Dedifferentiated amniotic fluid mesenchymal stem cell (primary cell): ENCODE data around the gene AEN.

Experiments used
- DNase-seq: peaks from one replicate; pipeline ENCODE4 v3.0.0-alpha.2; 2016; ENCODE audit errors: extremely low spot score

AEN gene

DNA sequence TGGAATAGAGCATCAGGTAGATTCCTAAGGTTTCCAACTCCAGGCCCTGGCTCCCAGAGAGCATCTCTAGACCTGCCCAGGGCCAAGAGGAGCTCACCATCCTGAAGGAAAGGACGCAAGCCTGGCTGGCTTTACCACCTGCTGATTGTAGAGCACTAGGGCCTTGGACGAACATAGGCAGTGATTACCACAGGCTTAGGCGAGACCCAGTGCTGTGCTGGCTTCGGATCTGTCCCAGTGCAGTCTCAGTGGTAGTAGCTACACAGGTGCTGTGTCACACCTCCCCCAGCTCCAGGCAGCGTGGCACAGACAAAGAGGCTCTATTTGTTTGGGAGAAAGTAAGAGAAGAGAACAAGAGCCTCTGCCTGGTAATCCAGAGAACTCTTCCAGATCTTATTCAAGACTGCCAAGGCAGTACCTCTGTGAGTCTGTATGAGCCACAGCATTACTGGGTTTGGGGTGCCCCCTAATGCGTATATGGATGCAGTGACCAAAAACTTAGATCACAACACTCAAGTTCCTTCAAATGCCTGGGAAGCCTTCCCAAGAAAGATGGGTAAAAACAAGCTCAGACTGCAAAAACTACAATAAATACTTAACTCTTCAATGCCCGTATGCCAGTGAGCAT is 43.1 kb downstream of the AEN start:
- no peak for DNase-seq

DNA sequence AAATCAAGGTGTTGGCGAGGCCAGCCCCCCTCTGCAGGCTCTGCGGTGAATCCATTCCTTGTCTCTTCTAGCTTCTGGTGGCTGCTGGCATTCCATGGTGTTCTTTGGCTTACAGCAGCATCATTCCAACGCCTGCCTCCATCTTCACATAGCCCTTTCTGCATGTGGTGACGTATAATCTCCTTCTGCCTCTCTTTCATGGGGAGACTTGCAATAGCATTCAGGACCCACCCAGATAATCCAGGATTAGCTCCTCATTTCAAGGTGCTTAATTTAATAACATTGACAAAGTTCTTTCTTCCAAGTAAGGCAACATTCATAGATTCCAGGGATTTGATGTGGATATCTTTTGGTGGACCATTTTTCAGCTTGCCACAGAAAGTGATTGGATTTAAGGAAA is 53.5 kb downstream of the AEN start:
- no peak for DNase-seq

DNA sequence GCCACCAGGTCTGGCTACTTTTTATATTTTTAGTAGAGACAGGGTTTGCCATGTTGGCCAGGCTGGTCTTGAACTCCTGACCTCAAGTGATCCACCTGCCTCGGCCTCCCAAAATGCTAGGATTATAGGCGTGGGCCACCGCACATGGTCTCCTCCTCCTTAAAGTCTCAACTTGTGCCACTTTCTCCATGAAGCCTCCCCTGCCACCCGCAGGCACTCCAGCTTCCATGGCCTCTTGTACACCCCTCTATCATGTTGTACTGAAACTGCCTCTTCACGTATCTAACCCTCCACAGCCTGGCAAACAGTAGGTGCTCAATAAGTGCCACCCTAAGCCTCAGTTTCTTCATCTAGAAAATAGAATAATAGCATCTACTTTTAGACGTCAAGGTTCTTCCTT is 57.6 kb downstream of the AEN start:
- no peak for DNase-seq

DNA sequence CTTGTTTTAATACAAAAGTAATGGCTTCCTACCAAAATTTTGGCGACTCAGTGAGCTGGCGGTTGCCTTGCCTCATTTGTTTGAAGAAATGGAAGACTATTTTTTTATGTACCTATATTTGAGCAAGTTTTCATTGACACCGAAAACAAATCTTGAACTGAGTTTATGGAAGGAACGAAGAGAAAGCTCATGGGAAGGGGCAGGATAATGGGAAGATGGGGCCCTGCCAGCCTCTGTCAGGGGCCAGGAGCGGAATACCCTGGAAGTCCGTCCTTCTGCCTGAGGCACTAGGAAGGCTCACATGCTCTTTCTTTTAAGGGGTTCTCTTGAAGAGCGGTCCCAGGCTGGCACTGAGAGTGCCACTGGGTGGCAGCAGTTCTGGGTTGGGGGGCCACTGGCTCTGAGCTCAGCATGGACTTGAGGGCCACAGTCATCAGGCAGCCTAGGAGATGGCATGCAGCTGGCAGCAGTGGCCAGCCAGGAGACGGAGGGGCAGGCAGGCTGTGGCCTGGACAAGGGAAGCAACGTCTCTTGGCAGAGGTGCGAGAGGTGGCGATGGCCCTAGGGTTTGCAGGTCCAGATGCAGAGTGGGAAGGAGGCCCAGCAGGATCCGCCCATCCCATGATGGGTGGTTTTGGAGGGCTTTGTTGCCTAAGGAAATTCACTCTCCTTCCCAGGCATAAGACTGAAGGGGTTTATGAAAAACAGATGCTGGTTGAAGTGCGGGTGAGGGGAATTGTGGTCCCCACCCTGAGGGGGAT is 59.3 kb downstream of the AEN start:
- DNase-seq, result no peak

DNA sequence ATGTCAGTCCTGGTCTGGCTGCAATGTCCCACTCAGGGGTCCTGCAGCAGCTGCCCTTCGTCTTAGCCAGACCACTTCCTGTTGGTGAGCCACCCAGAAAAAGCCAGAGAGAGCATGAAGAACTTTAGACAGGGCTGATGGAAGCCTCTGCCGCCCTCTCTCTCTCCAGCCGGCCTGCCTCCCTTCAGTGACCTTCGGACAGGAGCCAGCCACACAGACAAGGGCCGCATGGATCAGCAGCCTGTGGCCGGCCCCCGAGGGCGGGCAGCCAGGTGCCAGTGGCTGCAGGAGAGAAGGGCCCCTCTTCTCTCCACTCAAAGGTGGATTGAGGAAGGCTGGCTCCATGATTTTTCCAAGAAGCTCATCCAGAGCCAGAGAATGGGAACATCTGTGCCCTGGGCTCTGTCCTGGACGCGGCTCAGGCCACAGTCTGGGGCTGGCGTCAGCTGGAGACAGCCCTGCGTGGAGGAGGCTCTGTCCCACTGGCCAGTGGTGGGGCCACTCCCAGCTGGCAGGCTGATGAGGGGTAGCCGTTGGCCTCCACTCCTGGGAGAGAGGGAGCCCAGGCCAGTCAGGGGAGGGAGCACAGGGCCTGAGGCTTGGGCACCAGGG is 60.6 kb downstream of the AEN start:
- no peak for DNase-seq
